ENCODE measurements around the gene RPTOR.
"Not testable (repeated sequence)": the region's sequence is repeated elsewhere in the genome, so short reads cannot be mapped to it uniquely, and the experiment has no call there.

Gene RPTOR

DNA sequence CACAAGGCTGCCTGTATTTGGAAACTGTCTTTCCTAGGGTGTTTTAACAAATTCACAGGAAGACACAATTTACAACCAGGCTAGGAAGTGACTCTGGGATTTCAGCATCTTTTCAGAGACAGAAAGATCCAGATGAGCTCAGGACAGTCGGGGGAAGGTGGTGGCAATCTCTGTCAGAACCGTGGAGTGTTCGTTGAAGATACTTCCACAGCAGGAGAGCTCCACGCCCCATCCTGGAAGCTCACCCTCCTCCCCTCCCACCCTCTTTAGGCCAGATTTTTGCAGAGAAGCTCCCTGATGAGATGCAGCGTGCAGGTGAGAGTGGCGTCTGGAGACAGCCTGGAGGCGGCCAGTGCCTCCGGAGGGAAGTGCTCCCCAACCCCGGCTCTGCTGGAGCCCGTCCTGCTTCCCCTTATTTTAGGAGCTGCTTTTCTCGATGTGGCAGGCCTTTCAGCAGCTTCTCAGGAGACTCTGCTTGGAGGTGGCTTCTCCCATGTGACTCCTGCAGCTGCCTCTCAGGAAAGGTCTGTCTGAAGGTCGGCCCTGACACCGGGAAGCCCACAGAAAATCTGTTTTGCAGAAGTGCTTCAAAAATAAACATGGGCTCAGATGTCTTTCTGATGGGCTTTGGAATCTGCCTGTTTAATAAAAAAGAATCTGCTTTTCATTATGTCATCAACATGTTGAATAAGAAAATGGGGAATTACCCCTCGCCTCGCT, 260.6 kb downstream of the RPTOR start:
- no peak for DNase-seq

DNA sequence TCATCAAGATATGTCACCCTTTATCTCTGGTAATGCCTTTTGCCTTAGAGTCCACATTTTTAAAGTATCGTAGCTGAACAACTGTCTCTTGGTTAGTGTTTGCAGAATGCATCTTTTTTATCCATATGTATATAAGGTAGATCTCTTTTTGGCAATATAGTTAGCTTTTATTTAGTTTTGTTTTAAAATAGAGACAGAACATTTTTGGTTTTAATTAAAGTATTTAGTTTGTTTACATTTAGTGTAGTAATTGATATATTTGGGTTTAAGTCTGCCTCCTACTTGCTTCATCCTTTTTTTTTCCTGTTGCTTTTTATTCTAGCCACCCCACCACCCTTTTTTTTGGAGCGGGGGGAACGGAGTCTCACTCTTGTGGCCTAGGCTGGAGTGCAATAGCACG, 262.4 kb downstream of the RPTOR start:
- no peak for DNase-seq

DNA sequence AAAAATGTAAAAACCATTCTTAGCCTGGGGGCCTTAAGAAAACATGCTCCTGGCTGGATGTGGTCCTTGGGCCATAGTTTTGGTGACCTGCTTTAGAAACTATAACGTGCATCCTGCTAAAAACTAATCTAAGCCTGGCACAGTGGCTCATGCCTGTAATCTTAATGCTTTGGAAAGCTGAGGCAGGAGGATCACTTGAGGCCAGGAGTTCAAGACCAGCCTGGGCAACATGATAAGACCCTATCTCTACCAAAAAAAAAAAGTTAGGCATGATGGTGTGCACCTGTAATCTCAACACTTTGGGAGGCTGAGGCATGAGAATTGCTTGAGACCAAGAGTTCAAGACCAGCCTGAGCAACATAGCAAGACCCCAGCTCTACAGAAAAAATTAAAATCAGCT, 263.2 kb downstream of the RPTOR start:
- no peak for DNase-seq

DNA sequence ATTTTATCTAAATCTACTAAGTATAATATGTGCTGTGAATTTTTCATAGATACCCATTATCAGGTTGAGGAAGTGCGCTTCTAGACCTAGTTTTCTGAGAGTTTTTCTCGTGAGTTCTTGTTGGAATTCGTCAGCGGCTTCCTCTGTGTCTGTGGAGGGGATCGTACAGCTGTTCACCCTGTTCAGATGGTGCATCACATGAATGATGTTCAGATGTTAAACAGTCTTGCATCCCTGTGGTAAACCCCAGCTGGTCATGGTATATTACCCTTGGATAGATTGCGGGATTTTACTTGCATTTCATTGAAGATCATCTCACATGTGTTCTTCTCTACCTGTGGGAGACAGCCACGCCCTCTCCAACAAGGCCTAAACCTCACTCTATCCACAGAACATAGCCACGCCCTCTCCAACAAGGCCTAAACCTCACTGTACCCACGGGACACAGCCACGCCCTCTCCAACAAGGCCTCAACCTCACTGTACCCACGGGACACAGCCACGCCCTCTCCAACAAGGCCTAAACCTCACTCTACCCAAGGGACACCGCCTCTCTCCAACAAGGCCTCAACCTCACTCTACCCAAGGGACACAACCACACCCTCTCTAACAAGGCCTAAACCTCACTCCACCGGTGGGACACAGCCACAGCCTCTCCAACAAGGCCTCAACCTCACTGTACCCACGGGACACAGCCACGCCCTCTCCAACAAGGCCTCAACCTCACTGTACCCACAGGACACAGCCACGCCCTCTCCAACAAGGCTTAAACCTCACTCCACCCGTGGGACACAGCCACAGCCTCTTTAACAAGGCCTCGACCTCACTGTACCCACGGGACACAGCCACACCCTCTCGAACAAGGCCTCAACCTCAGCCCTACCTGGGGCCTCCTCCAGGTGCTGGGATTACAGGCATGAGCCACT, 266.8 kb downstream of the RPTOR start:
- no peak for DNase-seq

DNA sequence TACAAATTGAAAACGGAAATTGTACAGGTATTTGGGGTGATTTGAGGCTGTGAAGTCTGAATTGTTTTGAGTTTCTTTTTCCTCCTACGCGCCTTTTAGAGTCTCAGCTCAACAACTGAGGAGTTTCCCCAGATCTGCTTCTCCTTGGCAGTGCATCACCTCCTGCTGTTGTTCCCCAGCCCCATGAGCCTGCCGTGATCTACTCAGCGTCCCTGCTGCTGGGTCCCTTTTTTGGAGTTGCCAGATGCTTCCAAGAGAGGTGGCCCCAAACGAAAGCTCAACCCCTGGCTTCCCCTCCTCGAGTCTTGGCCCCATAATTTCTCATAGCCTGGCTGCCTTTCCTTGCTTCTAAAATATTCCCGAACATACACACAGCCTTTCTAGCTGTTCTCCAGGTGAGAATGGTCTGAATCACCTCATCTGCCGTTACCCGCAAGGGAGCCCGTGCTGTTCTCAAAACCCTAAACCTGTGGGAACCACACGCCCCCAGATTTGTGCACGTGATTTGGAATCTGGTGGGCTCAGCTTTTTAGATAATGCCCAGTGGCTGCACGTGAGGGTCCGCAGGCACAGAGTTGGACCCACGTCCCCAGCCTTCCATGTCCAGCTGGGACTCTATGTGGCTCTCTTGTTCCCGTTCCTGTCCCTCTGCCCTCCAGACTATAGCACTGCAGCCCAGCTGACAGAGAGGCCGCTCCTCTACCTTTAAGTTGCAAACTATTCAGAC, 267.9 kb downstream of the RPTOR start:
- no peak for DNase-seq

DNA sequence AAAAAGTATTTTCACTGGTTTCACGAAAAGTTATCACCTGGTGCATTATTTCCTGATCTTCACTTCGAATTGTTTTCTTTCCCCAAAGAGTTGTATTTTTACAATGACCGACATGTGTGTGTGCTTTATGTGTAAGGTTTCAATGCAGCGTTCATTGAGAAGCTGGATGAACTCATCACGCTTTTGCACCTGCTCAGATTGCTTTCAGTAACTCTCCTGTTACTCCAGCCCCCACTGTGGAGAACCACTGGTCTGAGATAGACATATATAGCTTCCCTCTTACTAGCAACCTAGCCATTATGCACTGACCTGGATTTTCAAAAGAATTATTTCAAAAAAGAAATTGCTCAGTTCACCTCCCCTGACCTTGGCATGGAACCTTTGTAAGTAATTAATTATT, 268.7 kb downstream of the RPTOR start:
- no peak for DNase-seq

DNA sequence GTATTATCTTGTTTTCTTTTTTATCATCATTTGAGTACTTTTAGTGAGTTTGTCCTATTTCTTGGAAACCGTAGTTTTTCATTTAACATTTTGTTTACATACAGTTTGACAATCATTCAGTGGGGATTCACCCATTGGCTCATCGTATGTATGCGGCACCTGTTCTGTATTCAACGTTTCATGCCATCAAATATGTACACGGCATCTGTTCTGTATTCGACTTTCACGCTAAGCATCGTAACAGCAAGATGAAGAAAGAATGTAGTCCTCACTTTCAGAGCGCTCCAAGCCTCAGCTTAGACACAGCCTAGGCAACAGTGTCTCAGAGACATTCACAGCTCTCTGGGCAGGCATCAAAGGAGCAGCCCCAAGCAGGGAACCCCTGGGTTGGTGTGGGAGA, 269.9 kb downstream of the RPTOR start:
- DNase-seq, result no peak

DNA sequence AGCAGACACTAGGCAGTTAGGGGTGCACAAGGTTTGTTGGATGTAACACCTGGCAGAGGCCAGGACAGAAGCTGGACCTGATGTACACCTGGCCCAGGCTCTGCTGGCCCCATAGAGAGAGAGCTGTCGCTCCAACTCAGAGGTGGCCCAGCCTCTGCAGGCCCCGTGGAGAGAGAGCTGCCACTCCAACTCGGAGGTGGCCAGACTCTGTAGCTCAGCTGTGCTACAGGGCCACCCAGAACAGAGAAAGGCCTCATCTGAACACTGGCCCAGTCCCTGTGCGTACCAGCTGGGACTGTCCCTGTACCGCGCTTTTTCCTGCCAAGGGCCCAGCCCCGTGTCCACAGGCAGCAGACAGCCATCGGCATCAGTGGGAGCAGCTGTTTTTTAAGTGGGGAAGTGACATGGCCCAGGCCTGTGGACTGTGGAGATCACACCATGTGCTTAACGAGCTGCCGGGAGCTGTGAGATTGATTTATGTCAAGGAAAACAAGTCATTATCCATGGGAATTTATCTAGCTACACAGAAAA, 270.6 kb downstream of the RPTOR start:
- DNase-seq, result no peak

DNA sequence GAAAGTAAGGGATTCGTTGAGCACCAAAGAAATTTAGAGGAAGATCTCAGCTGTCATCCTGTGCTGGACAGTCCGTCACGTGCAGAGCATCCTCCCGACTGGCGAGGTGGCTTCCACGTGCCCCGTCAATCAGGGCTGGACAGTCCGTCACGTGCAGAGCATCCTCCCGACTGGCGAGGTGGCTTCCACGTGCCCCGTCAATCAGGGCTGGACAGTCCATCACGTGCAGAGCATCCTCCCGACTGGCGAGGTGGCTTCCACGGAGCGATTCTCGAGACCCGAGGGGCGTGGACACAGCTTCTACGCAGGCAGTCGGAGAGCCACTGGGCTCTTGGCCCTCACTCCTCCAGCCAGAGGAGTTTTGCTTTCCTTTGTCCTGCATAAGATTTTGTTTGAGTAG, 271.1 kb downstream of the RPTOR start:
- DNase-seq, result not testable (repeated sequence)

DNA sequence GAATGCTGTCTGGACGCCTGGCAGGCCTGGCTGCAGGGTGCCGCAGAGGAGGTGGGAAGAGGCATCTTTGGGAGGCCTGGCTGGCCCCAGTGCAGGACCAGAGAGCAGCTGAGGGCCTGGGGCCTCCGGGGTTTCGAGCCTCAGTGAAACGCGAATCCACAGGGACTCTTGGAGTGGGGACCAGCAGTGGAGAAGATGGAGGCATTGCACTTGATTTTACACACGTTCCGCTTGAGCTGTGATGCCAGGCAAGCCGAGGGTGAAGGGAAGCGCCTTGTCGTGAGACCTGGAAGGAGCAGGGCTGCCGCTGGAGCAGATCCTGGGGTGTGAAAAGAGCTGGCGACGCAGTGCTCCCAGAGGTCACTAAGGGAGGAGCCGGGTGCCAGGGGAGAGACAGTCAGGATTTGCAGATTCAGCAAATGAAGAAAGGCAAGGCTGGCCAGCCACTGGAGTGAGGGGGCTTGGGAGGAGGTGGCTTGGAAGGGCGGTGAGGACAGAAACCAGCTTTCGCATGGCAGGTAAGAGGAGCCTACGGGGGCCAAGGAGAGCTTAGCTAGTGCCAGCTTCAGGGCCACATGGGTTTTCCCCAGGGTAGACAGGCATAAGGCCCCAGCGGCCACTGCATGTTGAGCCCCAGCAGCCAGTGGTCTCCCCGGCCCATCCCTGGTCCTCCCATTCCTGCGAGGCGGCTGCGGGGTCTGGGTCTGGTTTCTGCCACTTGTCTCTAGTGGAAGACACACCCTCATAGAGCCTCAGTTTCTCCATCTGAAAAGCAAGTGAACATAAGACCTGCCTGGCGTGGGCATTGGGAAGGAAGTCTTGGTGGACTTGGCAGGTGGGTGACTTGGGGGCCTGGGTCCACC, 271.8 kb downstream of the RPTOR start:
- DNase-seq, result no peak

DNA sequence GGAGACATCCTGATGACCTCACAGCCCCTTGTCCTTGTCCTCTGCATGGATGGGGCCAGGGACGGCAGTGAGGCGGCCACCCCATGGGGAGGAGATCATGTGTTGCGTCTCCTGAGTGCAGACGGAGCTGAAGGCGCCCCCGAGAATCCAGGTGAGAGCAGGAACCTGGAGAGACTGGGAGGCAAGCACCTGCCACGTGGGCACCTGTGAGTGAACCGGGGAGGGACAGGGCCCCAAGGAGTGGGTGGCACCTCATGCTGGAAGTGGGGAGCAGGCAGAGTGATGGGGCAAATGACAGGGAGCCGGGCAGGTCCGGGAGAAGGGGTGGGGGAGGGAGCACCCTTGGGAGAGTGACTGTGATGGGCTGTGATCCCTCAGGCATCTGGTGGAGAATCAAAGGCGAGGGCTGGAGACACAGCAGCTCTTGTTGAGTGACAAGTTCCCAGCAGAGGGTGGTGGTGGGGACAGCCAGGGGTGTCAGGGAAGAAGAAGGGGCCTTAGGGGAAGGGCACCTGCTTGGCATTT, 272.7 kb downstream of the RPTOR start:
- DNase-seq, result no peak

DNA sequence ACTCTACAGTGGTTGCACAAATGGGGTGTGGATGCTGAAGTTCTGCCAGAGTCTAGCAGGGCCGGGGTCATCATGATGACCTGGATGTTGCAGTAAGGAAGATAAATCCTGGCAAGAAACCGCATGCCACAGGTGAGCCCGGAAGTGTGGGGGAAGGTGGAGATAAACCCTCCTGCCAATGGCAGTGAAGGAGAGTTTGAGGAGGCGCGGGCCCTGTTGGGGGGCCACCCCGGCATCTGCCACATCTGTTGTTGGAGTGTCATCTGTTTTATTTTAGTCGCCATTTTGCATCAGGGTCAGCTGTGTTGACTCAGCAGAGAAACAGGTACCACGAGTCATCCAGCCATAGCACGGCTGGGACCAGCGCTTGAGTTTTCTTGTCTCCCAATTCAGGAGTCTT, 273.2 kb downstream of the RPTOR start:
- DNase-seq, result peak; percentile 28

DNA sequence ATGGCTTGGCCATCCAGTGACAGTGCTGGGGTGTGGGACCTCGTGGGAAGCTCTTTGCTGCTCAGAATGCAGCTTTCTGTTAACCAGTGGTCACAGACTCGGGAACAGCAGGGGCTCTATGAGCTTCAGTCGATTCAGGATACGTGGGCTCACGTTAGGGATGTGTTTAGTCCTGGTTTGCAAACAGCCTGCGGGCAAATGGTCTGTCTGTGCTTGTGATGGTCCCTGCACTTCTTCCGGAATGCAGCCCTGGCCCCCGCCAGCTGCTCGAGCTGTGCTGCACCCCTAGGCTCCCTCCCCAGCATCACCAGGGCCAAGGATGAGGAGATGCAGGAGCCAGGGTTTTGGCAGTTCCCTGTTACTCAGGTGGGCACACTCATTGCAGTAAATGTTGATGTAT, 274.2 kb downstream of the RPTOR start:
- DNase-seq, result no peak

DNA sequence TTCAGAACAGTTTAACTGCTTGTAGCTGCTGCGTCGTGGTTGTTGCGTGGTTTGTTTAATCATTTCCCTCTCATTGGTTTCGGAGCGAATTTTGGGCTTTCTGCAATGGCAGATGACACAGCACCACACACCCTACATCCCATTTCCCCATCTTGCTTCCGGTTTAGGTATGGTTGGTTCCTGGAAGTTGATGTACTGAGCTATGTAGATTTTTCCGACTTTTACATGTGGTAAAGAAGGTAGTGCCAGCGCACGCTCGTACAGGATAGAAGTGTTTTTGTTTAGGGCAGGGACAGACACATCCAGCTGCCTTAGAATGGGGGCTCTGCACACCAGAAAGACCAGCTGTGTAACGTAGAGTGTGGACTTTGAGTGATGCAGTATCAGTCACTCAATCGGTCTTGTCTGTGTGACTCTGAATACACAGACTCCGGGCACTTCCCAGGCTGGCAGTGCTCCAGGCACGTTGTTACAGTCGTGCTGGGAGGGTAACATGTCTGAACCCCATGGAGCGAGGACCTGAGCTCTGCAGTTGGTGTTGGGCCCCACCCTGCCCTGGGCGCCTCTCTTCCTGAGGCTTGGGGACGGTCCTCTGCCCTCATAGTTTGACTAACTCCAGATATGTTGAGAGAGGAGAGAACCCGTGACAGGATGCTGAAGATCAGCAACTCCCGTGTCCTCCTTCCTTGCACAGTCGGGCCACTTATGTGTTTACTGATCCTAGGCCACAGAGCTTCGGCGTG, 275.0 kb downstream of the RPTOR start:
- DNase-seq, result no peak

DNA sequence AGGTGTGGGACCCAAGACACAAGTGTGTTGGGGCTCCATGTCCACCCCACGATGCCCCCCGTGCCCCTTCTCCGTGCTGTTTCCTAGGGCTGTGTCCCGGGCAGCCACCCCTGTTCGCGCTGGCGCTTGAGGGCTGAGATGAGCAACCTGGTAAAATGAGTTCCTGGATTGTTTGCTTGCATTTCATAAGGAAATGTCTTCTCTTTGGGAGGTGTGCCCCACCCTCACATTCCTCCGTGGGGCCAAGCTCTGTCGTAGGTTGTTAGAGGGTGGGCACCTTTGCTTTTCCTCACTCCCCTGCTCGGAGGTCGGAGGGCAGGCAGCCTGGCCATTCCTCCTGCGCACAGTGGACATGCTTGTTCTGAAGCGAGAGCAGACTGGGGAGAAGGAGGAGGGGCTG, 275.7 kb downstream of the RPTOR start:
- DNase-seq, result no peak

DNA sequence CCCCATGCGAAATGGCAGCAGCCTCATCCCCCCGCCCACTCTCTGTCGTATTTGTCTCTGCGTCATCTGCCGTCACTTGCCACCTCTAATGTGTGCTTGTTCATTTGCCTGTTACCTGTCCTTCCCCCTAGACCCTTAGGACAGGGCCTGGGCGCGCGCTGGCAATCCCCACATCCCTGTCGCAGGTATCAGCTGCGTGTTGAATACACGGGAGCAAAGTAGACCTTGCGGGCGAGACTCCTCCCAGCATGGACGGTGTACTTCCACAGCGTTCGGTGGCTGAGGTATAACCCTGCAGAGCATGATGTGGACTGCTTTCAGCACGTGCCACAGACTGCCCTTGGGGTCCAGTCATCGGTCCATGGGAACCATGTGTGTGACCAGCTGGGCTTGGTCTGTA, 276.9 kb downstream of the RPTOR start:
- DNase-seq, result no peak

DNA sequence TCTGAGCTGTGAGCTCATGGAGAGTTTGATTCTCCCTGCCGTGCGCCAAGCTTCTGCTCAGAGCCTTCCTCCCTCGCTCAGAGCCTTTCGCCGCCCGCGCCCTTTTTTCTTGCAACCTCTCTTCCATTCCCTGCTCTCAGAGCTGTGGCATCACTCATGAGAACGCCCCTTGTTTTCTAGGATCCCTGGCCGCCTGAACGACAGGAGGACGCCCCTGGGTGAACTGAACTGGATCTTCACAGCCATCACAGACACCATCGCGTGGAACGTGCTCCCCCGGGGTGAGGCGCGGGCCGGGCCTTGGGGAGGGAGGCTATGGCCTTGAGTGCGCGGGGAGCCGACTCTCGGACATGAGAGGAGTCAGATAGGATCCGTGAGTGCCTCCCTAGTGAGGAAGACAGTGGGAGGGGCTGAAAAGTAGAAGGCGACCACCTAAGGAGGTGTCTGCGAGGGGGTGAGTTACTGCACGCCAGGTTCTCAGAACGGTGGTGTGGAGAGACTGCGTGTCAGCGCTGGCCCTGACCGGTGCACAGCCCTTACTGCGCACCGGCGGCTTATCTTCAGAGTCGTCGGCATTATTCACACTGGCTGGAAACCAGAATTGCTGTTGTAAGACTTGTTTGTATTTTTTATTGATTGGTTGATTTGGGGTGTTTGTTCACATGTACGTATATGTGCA, 277.5 kb downstream of the RPTOR start:
- DNase-seq, result no peak

DNA sequence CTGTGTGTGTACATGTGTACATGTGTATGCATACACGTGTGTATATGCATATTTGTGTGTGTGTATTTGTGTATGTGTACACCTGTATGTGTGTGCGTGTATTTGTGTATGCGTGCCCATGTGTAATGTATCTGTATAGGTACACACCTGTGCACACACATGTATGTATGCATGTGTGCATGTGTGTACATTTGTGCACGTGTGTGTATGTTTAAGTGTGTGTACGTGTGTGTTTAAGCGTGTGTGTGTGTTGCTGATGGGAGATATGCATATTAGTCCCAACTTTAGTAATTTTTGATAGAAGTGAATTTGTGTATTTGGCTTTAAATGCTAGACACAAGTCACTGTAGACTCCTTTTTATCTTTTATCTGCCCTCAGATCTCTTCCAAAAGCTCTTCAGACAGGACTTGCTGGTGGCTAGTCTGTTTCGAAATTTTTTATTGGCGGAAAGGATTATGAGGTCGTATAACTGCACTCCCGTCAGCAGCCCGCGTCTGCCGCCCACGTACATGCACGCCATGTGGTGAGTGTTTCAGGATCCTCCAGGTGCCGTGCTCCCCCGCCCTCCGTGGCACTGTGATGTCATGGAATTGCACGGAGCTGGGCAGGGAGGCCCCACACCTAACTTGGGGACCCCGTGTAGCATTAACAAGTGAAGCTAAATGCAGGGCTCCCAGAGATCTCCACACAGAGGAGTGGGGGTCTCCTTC, 278.2 kb downstream of the RPTOR start:
- DNase-seq, result no peak

DNA sequence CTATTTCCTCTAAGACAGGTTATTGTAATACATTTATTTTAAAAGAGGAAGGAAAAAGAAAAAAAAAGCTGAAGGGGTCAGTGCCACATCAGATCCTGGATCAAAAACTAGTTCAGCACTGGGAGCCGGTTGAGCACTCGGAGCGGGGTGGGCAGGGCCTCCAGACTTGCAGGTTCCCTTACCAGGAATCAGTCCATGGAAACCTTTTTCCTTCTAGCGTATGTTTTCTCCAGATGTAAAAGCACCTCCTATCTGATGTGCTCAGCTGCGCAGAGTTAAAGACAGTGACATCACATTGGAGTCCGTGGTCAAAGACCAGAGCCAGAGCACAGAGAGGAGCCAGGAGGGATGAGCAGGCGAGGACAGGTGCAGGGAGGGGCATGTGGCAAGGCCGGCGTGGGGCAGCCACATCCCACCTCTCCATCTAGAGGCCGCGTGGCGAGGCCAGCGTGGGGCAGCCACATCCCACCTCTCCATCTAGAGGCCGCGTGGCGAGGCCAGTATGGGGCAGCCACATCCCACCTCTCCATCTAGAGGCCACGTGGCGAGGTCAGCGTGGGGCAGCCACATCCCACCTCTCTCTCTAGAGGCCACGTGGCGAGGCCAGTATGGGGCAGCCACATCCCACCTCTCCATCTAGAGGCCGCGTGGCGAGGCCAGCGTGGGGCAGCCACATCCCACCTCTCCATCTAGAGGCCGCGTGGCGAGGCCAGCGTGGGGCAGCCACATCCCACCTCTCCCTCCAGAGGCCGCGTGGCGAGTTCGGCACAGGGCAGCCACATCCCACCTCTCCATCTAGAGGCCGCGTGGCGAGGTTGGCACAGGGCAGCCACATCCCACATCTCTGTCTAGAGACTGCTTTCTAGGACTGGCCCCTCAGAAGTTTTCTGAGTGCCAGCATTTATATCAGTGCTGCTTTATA, 280.2 kb downstream of the RPTOR start:
- DNase-seq, result no peak

Measured in NCI-H226 (cell line).